A549 treated with RU486 at 1 μM for 4 hours (cell line): Measurements from ENCODE around the gene ZNF606. TPM values are rescaled to one million over a fixed set of nuclear protein-coding genes. Genes with fewer than 3 reads are reported as not detected.

Source experiments
- total RNA-seq: library from RNA; stranded (reverse); fragments of 200-300 nt; extraction: Qiagen RNA extraction; gene quantifications from 5 replicates; pipeline ENCODE4 v1.2.3, GENCODE V29; 2022; ENCODE audit warnings: low read depth

The ZNF606 gene
- 1.3 to 3.0 TPM (median 2.7 TPM) in 5 replicates for total RNA-seq

GRCh38 chr19:58002384-58003173 lies at the start of gene ZNF606:
TSS of gene ZNF606 (minus strand) at chr19:58002820. CDS start at chr19:58001319, 1,501 bp downstream.

GRCh38 chr19:58033741-58034476 lies 31.3 kb upstream of the ZNF606 start, which contains the start of gene ZSCAN1:
TSS of gene ZSCAN1 (plus strand) at chr19:58034025. CDS start at chr19:58037837, 3,812 bp downstream.

GRCh38 chr19:57974434-57974833 lies 28.2 kb downstream of the ZNF606 start, which contains the start of gene C19orf18:
TSS of gene C19orf18 (minus strand) at chr19:57974534. CDS start at chr19:57974432, 102 bp downstream.

GRCh38 chr19:57947419-57948134 lies 55.0 kb downstream of the ZNF606 start, which contains the start of gene ZNF256:
TSS of gene ZNF256 (minus strand) at chr19:57947706. CDS start at chr19:57947474, 232 bp downstream.

GRCh38 chr19:57934820-57935665 lies 67.6 kb downstream of the ZNF606 start, which contains the start of gene ZNF418:
TSS of gene ZNF418 (minus strand) at chr19:57935402. CDS start at chr19:57933822, 1,580 bp downstream.

Other genes with a start within 250 kb of the ZNF606 start
- 5.6 to 7.8 TPM (median 6.4 TPM) in 5 replicates for gene ZNF586, start 233.1 kb downstream of the ZNF606 start, total RNA-seq
- gene ZNF552, start 187.9 kb downstream of the ZNF606 start, total RNA-seq: 4.5 to 6.3 TPM (median 5.4 TPM) in 5 replicates
- 7.5 to 11.4 TPM (median 8.0 TPM) in 5 replicates for gene ZNF587B, start 172.5 kb downstream of the ZNF606 start, total RNA-seq
- 4.8 to 7.8 TPM (median 6.4 TPM) in 5 replicates for gene ZNF587, start 153.0 kb downstream of the ZNF606 start, total RNA-seq
- gene ZNF814, start 113.8 kb downstream of the ZNF606 start, total RNA-seq: 1.8 to 2.6 TPM (median 2.5 TPM) in 5 replicates
- gene ZNF417, start 86.2 kb downstream of the ZNF606 start, total RNA-seq: 2.5 to 4.8 TPM (median 4.1 TPM) in 5 replicates
- 0.74 to 1.7 TPM (median 0.82 TPM) in 5 replicates for gene ZNF418, start 67.4 kb downstream of the ZNF606 start, total RNA-seq
- gene ZNF256, start 55.1 kb downstream of the ZNF606 start, total RNA-seq: 1.2 to 1.8 TPM (median 1.3 TPM) in 5 replicates
- 0.15 TPM in 1 of 5 replicates, not detected in the others for gene C19orf18, start 28.3 kb downstream of the ZNF606 start, total RNA-seq
- not detected in 5 replicates for gene ZSCAN1, start 31.2 kb upstream of the ZNF606 start, total RNA-seq
- not detected in 5 replicates for gene ZNF135, start 56.5 kb upstream of the ZNF606 start, total RNA-seq
- 2.2 to 2.8 TPM (median 2.3 TPM) in 5 replicates for gene ZSCAN18, start 95.4 kb upstream of the ZNF606 start, total RNA-seq
- gene ZNF329, start 148.0 kb upstream of the ZNF606 start, total RNA-seq: 2.6 to 3.4 TPM (median 3.0 TPM) in 5 replicates
- gene ZNF274, start 180.2 kb upstream of the ZNF606 start, total RNA-seq: 11.6 to 15.7 TPM (median 13.2 TPM) in 5 replicates
- 16.8 to 28.0 TPM (median 18.4 TPM) in 5 replicates for gene ZNF544, start 226.1 kb upstream of the ZNF606 start, total RNA-seq